Activated T-cell treated with anti-CD3 and anti-CD28 coated beads, Interleukin-2, amount 50 U/mL, for 72 hours (primary cell): ENCODE results near the gene CUL4A. TPM values are rescaled to one million over a fixed set of nuclear protein-coding genes. Genes with fewer than 3 reads are reported as not detected.
"Not testable (repeated sequence)": the region's sequence is repeated elsewhere in the genome, so short reads cannot be mapped to it uniquely, and the experiment has no call there.

Experiments
- ATAC-seq, 2 donors: fragments of 150-1000 bp; cut with Tn5 transposase; replicated peaks in 1 of 2; 2 replicates each; pipeline ENCODE4 v1.10.0; 2021; ENCODE audit warnings: moderate library complexity in 2 of 2, mild to moderate bottlenecking in 1 of 2
- DNase-seq, 2 donors: peaks; one replicate each; pipeline ENCODE4 v3.0.0; 2021 to 2022; ENCODE audit warnings: mixed read lengths in 1 of 2
- H3K27ac Mint-ChIP-seq: one replicate; pipeline ENCODE4 v1.8.0; 2022; ENCODE audit warnings: mild to moderate bottlenecking, moderate library complexity, mixed read lengths
- H3K27me3 Mint-ChIP-seq: one replicate; pipeline ENCODE4 v1.8.0; 2022; ENCODE audit warnings: low read depth, mixed read lengths
- H3K36me3 Mint-ChIP-seq, 2 donors: one replicate each; pipeline ENCODE4 v1.8.0; 2022; ENCODE audit warnings: mixed read lengths in 2 of 2, mild to moderate bottlenecking in 1 of 2; ENCODE audit not compliant: insufficient read depth in 2 of 2
- H3K4me1 Mint-ChIP-seq: one replicate; pipeline ENCODE4 v1.8.0; 2022; ENCODE audit warnings: low read depth, mixed read lengths
- H3K4me3 Mint-ChIP-seq, 2 donors: one replicate each; pipeline ENCODE4 v1.8.0; 2022; ENCODE audit warnings: mild to moderate bottlenecking in 2 of 2, mixed read lengths in 2 of 2, moderate library complexity in 2 of 2
- H3K9me3 Mint-ChIP-seq, 2 donors: one replicate each; pipeline ENCODE4 v1.8.0; 2022; ENCODE audit warnings: mixed read lengths in 2 of 2
- total RNA-seq, 2 donors: library from RNA; stranded (reverse); gene quantifications; one replicate each; pipeline ENCODE4 v1.2.3, GENCODE V29; 2022

CUL4A gene
- total RNA-seq, 2 donors from 2014 or later, result 71.4 to 82.1 TPM

- Mint-ChIP-seq H3K27me3 (peaks cover 9% of the 10 kb centered on the region), H3K9me3 (peaks cover 0 to 4% of the 10 kb centered on the region in 2 donors), H3K4me1 (peaks cover 42% of the 10 kb centered on the region), H3K27ac (peak within 1 kb of the TSS; percentile 100), H3K4me3 (peak within 1 kb of the TSS; percentile 94 to 99), H3K36me3 (peaks cover 2 to 8% of the 10 kb centered on the region in 2 donors)
- DNase-seq (peak; percentile 99 to 100), ATAC-seq (peak; percentile 86 to 89)
These were observed 87.5 kb downstream of the CUL4A start, which contains the start of gene LAMP1 for GRCh38 chr13:113296823-113297369. TSS of gene LAMP1 (plus strand) at chr13:113297239. CDS start at chr13:113297435, 196 bp downstream.

GRCh38 chr13:113297370-113298042 lies 88.1 kb downstream of the CUL4A start:
- Mint-ChIP-seq H3K27me3 (peaks cover 3% of the 10 kb centered on the region), H3K4me1 (peaks cover 36% of the 10 kb centered on the region), H3K4me3 (peak overlapping the region; percentile 94 to 95), H3K36me3 (peaks cover 2 to 8% of the 10 kb centered on the region in 2 donors), H3K9me3 (peaks cover 0 to 4% of the 10 kb centered on the region in 2 donors), H3K27ac (peak overlapping the region; percentile 99)
- DNase-seq, result peak; percentile 60 to 66
- ATAC-seq, result peak; percentile 58 to 62

- ATAC-seq, result no peak
- H3K36me3 Mint-ChIP-seq, result peaks cover 2 to 8% of the 10 kb centered on the region in 2 donors
- H3K27me3 Mint-ChIP-seq, result no peaks in the 10 kb centered on the region
- H3K4me1 Mint-ChIP-seq, result peaks cover 33% of the 10 kb centered on the region
- H3K27ac Mint-ChIP-seq, result peak overlapping the region; percentile 99
- no peak for DNase-seq
- H3K9me3 Mint-ChIP-seq, result peaks cover 0 to 4% of the 10 kb centered on the region in 2 donors
- H3K4me3 Mint-ChIP-seq, result peak overlapping the region; percentile 94 to 95
These were observed 88.9 kb downstream of the CUL4A start for GRCh38 chr13:113298043-113298945.

- H3K27ac Mint-ChIP-seq, result no peak overlapping the region
- no peak for ATAC-seq
These were observed 90.5 kb downstream of the CUL4A start for GRCh38 chr13:113299951-113300350.

GRCh38 chr13:113302986-113303385 lies 93.6 kb downstream of the CUL4A start:
- DNase-seq (no peak), ATAC-seq (no peak)
- Mint-ChIP-seq H3K27ac (no peak overlapping the region), H3K4me3 (no peak overlapping the region), H3K36me3 (peaks cover 0 to 2% of the 10 kb centered on the region in 2 donors), H3K27me3 (no peaks in the 10 kb centered on the region), H3K9me3 (no peaks in the 10 kb centered on the region), H3K4me1 (peaks cover 16% of the 10 kb centered on the region)

More at GRCh38 chr13:113299951-113300350, 90.5 kb downstream of the CUL4A start:
- DNase-seq, result no peak
- peaks cover 0 to 4% of the 10 kb centered on the region in 2 donors for H3K9me3 Mint-ChIP-seq
- H3K36me3 Mint-ChIP-seq, result peaks cover 2 to 8% of the 10 kb centered on the region in 2 donors
- H3K4me1 Mint-ChIP-seq, result peaks cover 33% of the 10 kb centered on the region
- H3K4me3 Mint-ChIP-seq, result no peak overlapping the region
- H3K27me3 Mint-ChIP-seq, result no peaks in the 10 kb centered on the region

- H3K4me1 Mint-ChIP-seq, result peaks cover 5% of the 10 kb centered on the region
- ATAC-seq (no peak), DNase-seq (no peak)
- no peaks in the 10 kb centered on the region for H3K27me3 Mint-ChIP-seq
- no peaks in the 10 kb centered on the region for H3K9me3 Mint-ChIP-seq
- no peak overlapping the region for H3K27ac Mint-ChIP-seq
- H3K4me3 Mint-ChIP-seq, result no peak overlapping the region
- peaks cover 0 to 2% of the 10 kb centered on the region in 2 donors for H3K36me3 Mint-ChIP-seq
These were observed 94.7 kb downstream of the CUL4A start for GRCh38 chr13:113304121-113304520.

- H3K9me3 Mint-ChIP-seq, result no peaks in the 10 kb centered on the region
- H3K27me3 Mint-ChIP-seq, result no peaks in the 10 kb centered on the region
- DNase-seq (no peak), ATAC-seq (no peak)
- H3K27ac Mint-ChIP-seq, result no peak overlapping the region
- H3K4me3 Mint-ChIP-seq, result no peak overlapping the region
- H3K4me1 Mint-ChIP-seq, result no peaks in the 10 kb centered on the region
- H3K36me3 Mint-ChIP-seq, result peaks cover 0 to 2% of the 10 kb centered on the region in 2 donors
These were observed 95.8 kb downstream of the CUL4A start for GRCh38 chr13:113305208-113305607.

GRCh38 chr13:113307491-113307890 lies 98.1 kb downstream of the CUL4A start:
- ATAC-seq (no peak), DNase-seq (no peak)
- Mint-ChIP-seq H3K27me3 (no peaks in the 10 kb centered on the region), H3K4me3 (no peak overlapping the region), H3K36me3 (peaks cover 1 to 2% of the 10 kb centered on the region in 2 donors), H3K9me3 (no peaks in the 10 kb centered on the region), H3K27ac (no peak overlapping the region), H3K4me1 (no peaks in the 10 kb centered on the region)

GRCh38 chr13:113309473-113309872 lies 100.1 kb downstream of the CUL4A start:
- DNase-seq, result no peak
- H3K27ac Mint-ChIP-seq, result no peak overlapping the region
- no peaks in the 10 kb centered on the region for H3K27me3 Mint-ChIP-seq
- no peak overlapping the region for H3K4me3 Mint-ChIP-seq
- ATAC-seq, result no peak
- H3K9me3 Mint-ChIP-seq, result no peaks in the 10 kb centered on the region
- no peaks in the 10 kb centered on the region for H3K4me1 Mint-ChIP-seq
- peaks cover 2 to 3% of the 10 kb centered on the region in 2 donors for H3K36me3 Mint-ChIP-seq

GRCh38 chr13:113314112-113314511 lies 104.7 kb downstream of the CUL4A start:
- H3K27me3 Mint-ChIP-seq, H3K36me3 Mint-ChIP-seq, H3K27ac Mint-ChIP-seq, DNase-seq, H3K9me3 Mint-ChIP-seq, H3K4me3 Mint-ChIP-seq, H3K4me1 Mint-ChIP-seq, ATAC-seq: not testable (repeated sequence)

GRCh38 chr13:113314895-113315470 lies 105.6 kb downstream of the CUL4A start:
- not testable (repeated sequence) for DNase-seq, H3K36me3 Mint-ChIP-seq, H3K4me3 Mint-ChIP-seq, H3K27me3 Mint-ChIP-seq, ATAC-seq, H3K27ac Mint-ChIP-seq, H3K9me3 Mint-ChIP-seq, H3K4me1 Mint-ChIP-seq

GRCh38 chr13:113315992-113316391 lies 106.6 kb downstream of the CUL4A start:
- Mint-ChIP-seq H3K4me1 (no peaks in the 10 kb centered on the region), H3K27me3 (no peaks in the 10 kb centered on the region), H3K9me3 (no peaks in the 10 kb centered on the region), H3K4me3 (no peak overlapping the region), H3K27ac (no peak overlapping the region), H3K36me3 (peaks cover 0 to 6% of the 10 kb centered on the region in 2 donors)
- DNase-seq (no peak), ATAC-seq (no peak)
